Measurements from ENCODE around the gene B9D1.

The B9D1 gene

GRCh38 chr17:19341211-19341631, 21.3 kb downstream of the B9D1 start:
- no peak for DNase-seq (ENCODE audit: extremely low read depth in 1 of 2, low read depth in 1 of 2)

GRCh38 chr17:19339341-19339815, 23.1 kb downstream of the B9D1 start:
- no peak for DNase-seq (ENCODE audit: extremely low read depth in 1 of 2, low read depth in 1 of 2)

GRCh38 chr17:19338031-19338990, 24.2 kb downstream of the B9D1 start:
- DNase-seq (ENCODE audit: extremely low read depth in 1 of 2, low read depth in 1 of 2) = peak; percentile 16 to 25

- no peak for DNase-seq (ENCODE audit: extremely low read depth in 1 of 2, low read depth in 1 of 2)
These were observed 24.9 kb downstream of the B9D1 start for GRCh38 chr17:19337712-19338023.

GRCh38 chr17:19336938-19337711, 25.4 kb downstream of the B9D1 start:
- DNase-seq (ENCODE audit: extremely low read depth in 1 of 2, low read depth in 1 of 2) = no peak

GRCh38 chr17:19335951-19336631, 26.4 kb downstream of the B9D1 start:
- no peak for DNase-seq (ENCODE audit: extremely low read depth in 1 of 2, low read depth in 1 of 2)

GRCh38 chr17:19334331-19334730, 28.2 kb downstream of the B9D1 start:
- no peak for DNase-seq (ENCODE audit: extremely low read depth in 1 of 2, low read depth in 1 of 2)

- DNase-seq (ENCODE audit: extremely low read depth in 1 of 2, low read depth in 1 of 2) = no peak
These were observed 28.7 kb downstream of the B9D1 start for GRCh38 chr17:19333736-19334290.

GRCh38 chr17:19333132-19333440, 29.4 kb downstream of the B9D1 start:
- no peak for DNase-seq (ENCODE audit: extremely low read depth in 1 of 2, low read depth in 1 of 2)

- no peak for DNase-seq (ENCODE audit: extremely low read depth in 1 of 2, low read depth in 1 of 2)
These were observed 30.0 kb downstream of the B9D1 start for GRCh38 chr17:19332371-19333131.

GRCh38 chr17:19331543-19332245, 30.8 kb downstream of the B9D1 start:
- DNase-seq (ENCODE audit: extremely low read depth in 1 of 2, low read depth in 1 of 2) = no peak

- DNase-seq (ENCODE audit: extremely low read depth in 1 of 2, low read depth in 1 of 2) = no peak
These were observed 31.4 kb downstream of the B9D1 start for GRCh38 chr17:19331134-19331533.

GRCh38 chr17:19330271-19330670, 32.3 kb downstream of the B9D1 start:
- DNase-seq (ENCODE audit: extremely low read depth in 1 of 2, low read depth in 1 of 2) = no peak

- DNase-seq (ENCODE audit: extremely low read depth in 1 of 2, low read depth in 1 of 2) = no peak
These were observed 32.7 kb downstream of the B9D1 start for GRCh38 chr17:19329839-19330238.

GRCh38 chr17:19329136-19329535, 33.4 kb downstream of the B9D1 start:
- DNase-seq (ENCODE audit: extremely low read depth in 1 of 2, low read depth in 1 of 2) = no peak

GRCh38 chr17:19328441-19329061, 34.0 kb downstream of the B9D1 start:
- DNase-seq (ENCODE audit: extremely low read depth in 1 of 2, low read depth in 1 of 2) = no peak

GRCh38 chr17:19327031-19327783, 35.3 kb downstream of the B9D1 start:
- no peak for DNase-seq (ENCODE audit: extremely low read depth in 1 of 2, low read depth in 1 of 2)

- no peak for DNase-seq (ENCODE audit: extremely low read depth in 1 of 2, low read depth in 1 of 2)
These were observed 37.0 kb downstream of the B9D1 start for GRCh38 chr17:19325542-19325941.

GRCh38 chr17:19322861-19323260, 39.7 kb downstream of the B9D1 start:
- no peak for DNase-seq (ENCODE audit: extremely low read depth in 1 of 2, low read depth in 1 of 2)
